Measurements from ENCODE around the gene TTC4.

TTC4 gene

GRCh38 chr1:54791880-54792522 is 76.3 kb downstream of the TTC4 start:
- no peak overlapping the region for H3K27ac ChIP-seq (ENCODE audit: low read depth, low read length)
- H3K18ac ChIP-seq (ENCODE audit: low read length), result no peak overlapping the region
- no peaks in the 10 kb centered on the region for H3K36me3 ChIP-seq (ENCODE audit: control insufficient read depth in 1 of 2, insufficient read depth in 2 of 2, low read length in 2 of 2)
- H3K4me2 ChIP-seq (ENCODE audit: low read length), result no peak overlapping the region
- peak in 1 of 2 donors; percentile 52 for DNase-seq
- H3K9ac ChIP-seq (ENCODE audit: low read length), result no peak overlapping the region
- H3K4me1 ChIP-seq (ENCODE audit: control insufficient read depth in 1 of 2, insufficient read depth in 2 of 2, low read length in 2 of 2), result peaks cover 4% of the 10 kb centered on the region in 2 experiments
- no peak overlapping the region for H3K4me3 ChIP-seq (ENCODE audit: low read depth, low read length)
- no peaks in the 10 kb centered on the region for H3K9me3 ChIP-seq (ENCODE audit: insufficient read depth, low read depth, low read length)
- whole genome bisulfite sequencing (ENCODE audit: extremely low coverage, insufficient coverage, insufficient read length), result no CpG with 5 or more reads among the region's 13 CpGs
- no peak overlapping the region for H2AFZ ChIP-seq (ENCODE audit: insufficient read depth, low read length, poor library complexity)
- H2BK12ac ChIP-seq (ENCODE audit: low read length), result no peak overlapping the region
- H3K4ac ChIP-seq (ENCODE audit: low read depth, low read length), result no peak overlapping the region
- no peak overlapping the region for H4K91ac ChIP-seq (ENCODE audit: low read depth, low read length)
- no peaks in the 10 kb centered on the region for H3K27me3 ChIP-seq (ENCODE audit: insufficient read depth, low read length)
- no peak overlapping the region for H2AK5ac ChIP-seq (ENCODE audit: low read length)
- no peaks in the 10 kb centered on the region for H3K79me1 ChIP-seq (ENCODE audit: low read length)
- no peak overlapping the region for H2BK5ac ChIP-seq (ENCODE audit: low read depth, low read length, poor library complexity)
- no peaks in the 10 kb centered on the region for H3K79me2 ChIP-seq (ENCODE audit: control insufficient read depth, insufficient read depth, low read length, poor library complexity)
- H2BK120ac ChIP-seq (ENCODE audit: insufficient read depth, low read length, poor library complexity), result no peak overlapping the region
- no peak overlapping the region for H4K12ac ChIP-seq (ENCODE audit: low read depth, low read length)
- H4K8ac ChIP-seq (ENCODE audit: low read depth, low read length), result no peak overlapping the region
- H3K23ac ChIP-seq (ENCODE audit: low read length), result no peak overlapping the region
- no peak overlapping the region for H3K14ac ChIP-seq (ENCODE audit: low read length)

Measured in trophoblast cell (in vitro differentiated cells and primary cell).